ENCODE data around the gene BRSK1.

BRSK1 gene

DNA sequence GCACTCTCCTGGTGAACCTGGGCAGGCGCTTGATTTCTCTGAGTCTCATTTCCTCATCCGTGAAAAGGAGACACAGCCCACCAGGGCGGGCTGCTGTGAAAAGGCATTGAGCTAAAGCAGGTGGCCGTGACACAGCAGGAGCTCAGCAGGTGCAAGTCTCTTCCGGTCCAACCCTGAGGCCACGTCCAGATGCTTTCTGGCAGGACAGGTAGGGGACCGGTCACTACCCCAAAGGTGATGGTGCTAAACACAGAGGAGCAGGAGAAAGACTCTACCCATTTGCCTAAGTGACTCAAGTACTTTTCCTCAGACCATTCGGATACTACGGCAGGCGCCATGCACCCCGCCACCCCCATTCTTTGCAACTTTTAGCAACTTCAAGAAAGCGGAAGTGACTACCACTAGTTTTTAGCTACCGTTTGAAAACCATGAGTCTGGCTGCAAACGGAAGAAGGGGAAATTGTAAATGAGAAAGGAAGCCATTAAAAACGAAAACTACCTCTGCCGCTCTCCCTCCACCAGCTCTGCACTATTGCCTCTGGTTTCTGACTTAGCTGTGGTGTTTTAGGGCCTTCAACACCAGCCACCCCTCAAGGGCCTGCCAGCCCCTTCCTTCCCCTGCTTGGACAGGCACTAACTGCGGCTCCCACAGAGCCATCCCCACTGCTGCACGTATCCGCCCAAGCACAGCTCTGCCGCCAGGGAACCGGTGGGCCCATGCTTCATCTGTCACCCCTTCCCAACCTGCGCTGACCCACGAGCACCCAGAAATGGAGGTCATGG is 29.8 kb upstream of the BRSK1 start:
- DNase-seq (ENCODE audit: low spot score), result no peak

DNA sequence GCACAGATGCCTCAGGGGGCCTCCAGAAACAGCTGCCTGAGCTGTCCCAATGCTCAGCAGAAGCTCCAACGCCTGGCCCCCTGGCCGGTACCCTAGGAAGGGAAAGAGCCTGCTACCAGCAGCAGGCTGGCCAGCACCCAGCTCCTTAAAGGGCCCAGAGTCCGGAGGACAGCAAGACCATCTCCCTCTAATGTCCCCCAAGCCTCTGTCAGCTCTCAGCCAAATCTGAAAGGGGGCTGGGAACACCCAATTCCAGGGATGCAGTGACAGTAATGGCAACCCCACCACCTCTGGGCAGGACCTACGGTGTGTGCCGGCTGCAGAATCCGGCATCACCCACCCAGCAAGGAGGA is 29.2 kb upstream of the BRSK1 start:
- DNase-seq (ENCODE audit: low spot score), result no peak

DNA sequence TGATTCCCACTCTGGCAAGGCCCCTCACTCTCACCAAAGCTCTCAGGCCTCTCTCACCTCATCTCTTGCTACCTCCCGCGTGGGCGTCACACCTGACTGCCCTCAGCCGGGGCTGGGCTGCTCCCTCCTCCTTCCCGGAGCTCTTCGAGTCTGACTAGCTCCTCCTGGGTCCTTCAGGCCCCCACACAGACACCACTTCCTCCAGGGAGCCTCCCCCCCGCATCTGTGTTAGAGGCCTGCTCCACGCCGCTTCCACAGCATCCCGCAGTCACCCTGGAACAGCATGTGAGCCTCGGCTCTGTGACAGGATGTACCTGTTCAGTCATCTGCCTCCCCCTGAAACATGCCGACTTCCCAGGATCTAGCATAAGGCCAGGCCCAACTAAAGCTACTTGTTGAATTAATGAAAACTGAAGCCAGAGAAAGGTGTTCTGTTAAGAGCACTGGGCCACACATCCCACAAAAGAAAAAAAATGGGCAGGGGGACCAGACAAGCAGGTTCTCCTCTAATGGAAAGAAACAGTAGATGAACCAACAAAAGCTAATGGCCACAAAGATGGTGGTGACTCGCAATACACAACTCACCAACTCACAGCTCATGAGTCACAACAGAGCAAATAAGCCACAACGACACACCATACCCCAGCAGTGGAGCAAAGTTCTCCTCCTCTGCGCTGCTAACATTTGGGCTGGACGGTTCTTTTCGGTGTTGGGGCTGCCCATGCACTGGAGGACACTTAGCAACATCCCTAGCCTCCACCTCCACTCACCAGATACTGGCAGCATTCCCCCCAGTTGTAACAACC is 28.0 kb upstream of the BRSK1 start:
- DNase-seq (ENCODE audit: low spot score), result no peak

GRCh38 chr19:55256562-55257460 is 27.0 kb upstream of the BRSK1 start:
- no peak for DNase-seq (ENCODE audit: low spot score)

- DNase-seq (ENCODE audit: low spot score), result no peak
Measured at GRCh38 chr19:55257461-55258420, 26.1 kb upstream of the BRSK1 start.

DNA sequence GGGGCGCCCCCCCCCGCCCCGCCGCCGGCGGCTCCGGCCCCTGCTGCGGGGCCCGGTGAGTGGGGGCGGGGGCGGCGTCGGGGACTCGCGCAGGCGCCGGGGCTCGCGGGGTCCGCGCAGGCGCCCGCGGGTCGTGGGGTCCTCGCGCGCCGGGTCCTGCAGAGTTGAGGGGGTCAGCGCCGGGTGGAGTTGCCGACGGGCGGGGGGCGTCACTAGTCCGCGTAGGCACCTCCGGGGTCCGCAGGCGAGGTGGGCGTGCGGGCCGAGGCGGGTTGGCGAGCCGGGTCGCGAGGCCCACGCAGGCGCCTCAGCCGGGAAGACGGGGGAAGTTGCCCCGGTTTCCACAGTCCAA is 25.3 kb upstream of the BRSK1 start:
- DNase-seq (ENCODE audit: low spot score), result no peak

- DNase-seq (ENCODE audit: low spot score), result peak; percentile 100
Measured at GRCh38 chr19:55258828-55259539, 24.8 kb upstream of the BRSK1 start, which contains the start of gene PPP6R1. PPP6R1 (minus strand) TSS chr19:55259017; CDS start chr19:55247103, 11,914 bp downstream.

- DNase-seq (ENCODE audit: low spot score), result no peak
Measured at GRCh38 chr19:55259540-55260210, 24.1 kb upstream of the BRSK1 start.

DNA sequence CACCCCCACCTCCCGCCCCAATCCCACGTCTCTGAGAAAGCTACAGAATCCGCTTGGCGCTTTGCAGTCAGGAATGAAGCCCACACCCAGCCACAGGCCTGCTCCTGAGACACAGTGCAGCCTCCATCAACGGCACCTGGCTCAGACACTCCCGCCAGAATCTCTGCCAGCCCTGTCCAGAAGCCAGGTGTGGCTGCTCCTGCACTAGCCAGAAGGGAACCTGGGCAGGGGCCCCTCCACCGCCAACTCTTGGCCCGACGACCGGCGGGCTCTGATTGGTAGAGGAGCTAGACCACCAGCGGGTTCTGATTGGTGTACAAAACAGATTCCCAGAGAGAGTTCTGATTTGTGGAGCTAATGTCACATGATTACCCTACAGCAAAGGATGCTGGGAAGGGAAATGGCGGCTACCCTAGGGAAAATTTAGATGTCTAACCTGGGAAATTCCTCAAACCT is 22.1 kb upstream of the BRSK1 start:
- DNase-seq (ENCODE audit: low spot score), result no peak

- DNase-seq (ENCODE audit: low spot score), result no peak
Measured at GRCh38 chr19:55262359-55262758, 21.4 kb upstream of the BRSK1 start.

GRCh38 chr19:55264531-55264930 is 19.3 kb upstream of the BRSK1 start:
- no peak for DNase-seq (ENCODE audit: low spot score)

GRCh38 chr19:55265173-55265572 is 18.6 kb upstream of the BRSK1 start:
- DNase-seq (ENCODE audit: low spot score), result no peak

DNA sequence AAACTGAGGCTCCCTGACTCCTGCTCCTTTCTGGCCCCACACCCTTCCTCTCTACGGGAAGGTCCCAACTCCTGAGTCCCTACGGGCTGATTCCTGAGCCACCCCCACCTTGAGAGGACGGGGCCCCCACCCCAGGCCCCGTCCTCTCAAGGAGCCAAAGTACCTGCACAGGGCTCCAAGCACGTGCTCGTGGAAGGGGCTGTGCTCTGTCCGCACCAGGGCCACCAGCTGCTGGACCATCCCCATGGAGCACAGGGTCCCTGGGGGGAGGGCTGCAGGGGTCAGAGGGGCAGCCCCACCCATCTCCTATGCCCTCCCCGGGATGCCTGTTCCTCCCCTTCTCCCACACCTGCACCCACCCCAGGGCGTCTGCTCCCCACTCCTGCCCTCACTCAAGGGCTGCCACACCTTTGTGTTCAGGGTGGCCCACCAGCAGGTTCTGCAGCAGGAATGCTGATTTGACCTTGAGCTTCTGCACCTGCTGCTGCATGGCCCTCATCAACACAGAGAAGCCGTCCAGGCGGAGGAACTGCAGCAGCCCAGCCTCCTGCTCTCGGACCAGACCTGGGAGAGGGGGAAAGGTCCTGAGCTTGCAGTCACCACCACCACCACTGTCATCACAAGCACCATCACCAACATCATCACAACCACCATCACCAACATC is 17.9 kb upstream of the BRSK1 start:
- no peak for DNase-seq (ENCODE audit: low spot score)

GRCh38 chr19:55266404-55266803 is 17.4 kb upstream of the BRSK1 start:
- DNase-seq (ENCODE audit: low spot score), result no peak

DNA sequence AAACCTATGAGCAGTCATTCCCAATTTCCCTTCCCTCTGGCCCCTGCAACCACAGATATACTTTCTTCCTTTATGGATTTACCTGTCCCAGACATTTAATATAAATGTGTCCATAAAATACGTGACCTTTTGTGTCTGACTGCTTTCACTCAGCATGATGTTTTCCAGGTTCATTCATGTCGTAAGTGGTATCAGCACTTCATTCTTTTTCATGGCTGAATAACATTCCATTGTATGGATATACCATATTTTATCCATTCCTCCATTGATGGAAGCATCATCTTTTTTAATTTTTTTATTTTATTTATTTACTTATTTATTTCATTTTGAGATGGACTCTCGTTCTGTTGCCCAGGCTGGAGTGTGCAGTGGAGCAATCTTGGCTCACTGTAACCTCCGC is 17.0 kb upstream of the BRSK1 start:
- no peak for DNase-seq (ENCODE audit: low spot score)

GRCh38 chr19:55269299-55269698 is 14.5 kb upstream of the BRSK1 start:
- DNase-seq (ENCODE audit: low spot score), result no peak

GRCh38 chr19:55270172-55270942 is 13.4 kb upstream of the BRSK1 start:
- DNase-seq (ENCODE audit: low spot score), result no peak

- no peak for DNase-seq (ENCODE audit: low spot score)
Measured at GRCh38 chr19:55272142-55272541, 11.7 kb upstream of the BRSK1 start.

Data from left forelimb (tissue), 1 donor.